ENCODE measurements around the gene FAM83F.
"Not testable (repeated sequence)": the region's sequence is repeated elsewhere in the genome, so short reads cannot be mapped to it uniquely, and the experiment has no call there.

Gene FAM83F

DNA sequence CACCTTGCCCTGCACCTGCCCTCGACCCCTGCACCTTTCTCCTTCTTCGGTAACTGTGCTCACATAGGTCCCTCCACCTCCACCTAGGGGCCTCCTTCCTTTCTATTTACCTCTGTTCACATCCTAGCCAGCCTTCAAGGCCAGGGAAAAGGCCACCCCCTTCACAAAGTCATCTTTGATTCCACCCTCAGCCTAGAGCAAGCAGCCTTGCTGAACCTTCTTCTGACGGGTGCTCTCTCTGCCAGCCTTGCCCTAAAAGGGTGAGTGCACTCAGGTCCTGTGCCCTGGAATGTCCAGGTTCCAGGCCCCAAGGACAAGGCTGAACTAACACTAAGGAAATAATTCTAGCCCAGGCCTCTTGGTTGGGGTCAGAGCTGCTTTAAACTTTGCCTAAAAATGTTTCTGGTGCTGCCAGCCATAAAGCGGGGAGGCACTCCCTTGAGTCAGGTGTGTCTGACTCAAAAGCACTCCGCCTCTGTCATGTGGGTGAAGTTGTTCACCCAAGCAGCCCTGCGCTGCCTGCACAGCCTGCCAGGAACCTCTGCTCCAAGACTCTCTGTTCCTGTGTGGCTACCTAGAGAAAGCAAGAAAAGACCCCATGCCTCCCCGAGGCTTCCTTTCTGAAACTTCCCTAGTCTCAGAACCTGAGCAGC, 9.2 kb upstream of the FAM83F start:
- TF ChIP-seq, protein P1, sequence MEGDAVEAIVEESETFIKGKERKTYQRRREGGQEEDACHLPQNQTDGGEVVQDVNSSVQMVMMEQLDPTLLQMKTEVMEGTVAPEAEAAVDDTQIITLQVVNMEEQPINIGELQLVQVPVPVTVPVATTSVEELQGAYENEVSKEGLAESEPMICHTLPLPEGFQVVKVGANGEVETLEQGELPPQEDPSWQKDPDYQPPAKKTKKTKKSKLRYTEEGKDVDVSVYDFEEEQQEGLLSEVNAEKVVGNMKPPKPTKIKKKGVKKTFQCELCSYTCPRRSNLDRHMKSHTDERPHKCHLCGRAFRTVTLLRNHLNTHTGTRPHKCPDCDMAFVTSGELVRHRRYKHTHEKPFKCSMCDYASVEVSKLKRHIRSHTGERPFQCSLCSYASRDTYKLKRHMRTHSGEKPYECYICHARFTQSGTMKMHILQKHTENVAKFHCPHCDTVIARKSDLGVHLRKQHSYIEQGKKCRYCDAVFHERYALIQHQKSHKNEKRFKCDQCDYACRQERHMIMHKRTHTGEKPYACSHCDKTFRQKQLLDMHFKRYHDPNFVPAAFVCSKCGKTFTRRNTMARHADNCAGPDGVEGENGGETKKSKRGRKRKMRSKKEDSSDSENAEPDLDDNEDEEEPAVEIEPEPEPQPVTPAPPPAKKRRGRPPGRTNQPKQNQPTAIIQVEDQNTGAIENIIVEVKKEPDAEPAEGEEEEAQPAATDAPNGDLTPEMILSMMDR (IDR thresholded peaks at IDR 0.05; ENCODE audit: extremely low read depth, insufficient read depth, missing control alignments) = no peak
- DNase-seq (ENCODE audit: low spot score) = no peak
- in situ Hi-C loops (cut with MboI; ENCODE audit: low pct_unique_long_range_greater_than_20kb, low sequenced_read_pairs, unreplicated experiment) = no loop called here

DNA sequence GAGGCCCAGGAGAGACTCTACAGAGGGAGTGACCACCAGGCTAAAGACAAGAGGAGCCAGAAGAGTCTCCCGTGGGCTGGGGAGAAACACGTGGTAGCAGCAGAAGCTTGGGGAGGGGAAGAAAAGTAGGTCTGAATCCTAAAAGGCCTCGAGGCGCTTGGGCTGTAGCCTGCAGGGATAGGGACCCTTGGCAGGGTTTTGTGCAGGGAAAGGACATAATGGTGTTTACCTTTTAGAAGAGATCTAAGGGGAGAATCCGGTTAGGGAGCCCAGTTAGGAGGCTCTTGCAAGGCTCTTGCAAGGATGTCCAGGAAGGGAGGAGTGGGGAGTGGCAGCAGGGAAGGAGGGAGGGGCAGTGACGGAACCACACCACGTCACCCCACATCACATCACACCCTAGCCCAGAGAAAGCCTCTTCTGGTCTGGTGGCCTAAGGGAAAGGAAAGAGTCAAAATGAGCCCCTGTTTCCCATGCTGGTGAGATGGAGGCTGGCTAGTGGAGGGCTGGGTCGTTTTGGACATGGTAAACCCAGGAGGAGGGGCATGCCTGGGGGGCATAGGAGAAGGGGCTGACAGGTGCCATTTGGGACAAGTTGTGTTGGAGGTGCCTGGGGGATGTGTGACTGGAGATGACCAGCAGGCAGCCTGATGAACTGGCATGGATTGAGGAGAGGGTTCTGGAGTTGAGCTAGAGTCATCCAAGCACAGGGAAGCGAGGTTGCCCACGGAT, 6.2 kb upstream of the FAM83F start:
- in situ Hi-C loops (cut with MboI; ENCODE audit: low pct_unique_long_range_greater_than_20kb, low sequenced_read_pairs, unreplicated experiment) = no loop called here
- TF ChIP-seq, protein P1 (IDR thresholded peaks at IDR 0.05; ENCODE audit: extremely low read depth, insufficient read depth, missing control alignments) = no peak
- DNase-seq (ENCODE audit: low spot score) = no peak

DNA sequence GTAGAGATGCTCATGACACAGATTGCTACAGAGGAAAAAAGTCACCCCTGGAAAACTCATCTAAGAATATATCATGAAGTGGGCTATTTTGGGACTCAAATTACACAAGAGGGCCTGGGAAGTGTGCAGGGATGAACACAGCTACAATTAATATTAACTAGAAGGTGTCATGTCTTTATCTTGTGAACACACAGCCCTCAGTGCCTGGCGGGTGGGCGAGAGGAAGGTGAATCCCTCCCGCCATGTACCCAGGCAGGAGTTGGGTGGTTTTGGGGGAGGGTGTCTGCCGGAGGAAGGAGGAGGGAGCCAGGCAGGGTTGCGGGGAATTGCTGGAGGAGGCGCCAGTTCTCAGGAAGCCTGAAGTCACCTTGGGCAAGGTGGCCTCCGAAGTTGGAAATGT, 5.1 kb upstream of the FAM83F start:
- no peak for DNase-seq (ENCODE audit: low spot score)
- in situ Hi-C loops (cut with MboI; ENCODE audit: low pct_unique_long_range_greater_than_20kb, low sequenced_read_pairs, unreplicated experiment) = no loop called here
- TF ChIP-seq, protein P1 (IDR thresholded peaks at IDR 0.05; ENCODE audit: extremely low read depth, insufficient read depth, missing control alignments) = no peak

DNA sequence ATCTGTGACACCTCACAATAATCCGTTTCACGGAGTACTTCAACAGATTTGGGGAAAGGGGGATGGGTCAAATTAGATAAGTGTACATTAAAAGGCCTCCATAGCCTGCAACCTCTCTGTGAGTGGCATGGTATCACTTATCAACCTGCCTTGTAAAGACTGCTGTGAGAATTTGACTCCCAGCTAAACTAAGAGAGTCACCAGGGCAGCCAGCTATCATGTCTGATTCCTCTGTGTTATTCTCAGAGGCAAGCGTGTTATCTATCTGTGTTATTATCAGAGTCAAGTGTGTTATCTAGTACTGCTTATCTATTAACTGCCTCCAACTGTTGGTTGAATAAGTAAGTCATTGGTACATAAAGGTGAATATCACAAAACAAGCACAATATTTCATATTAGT, 4.1 kb upstream of the FAM83F start:
- DNase-seq (ENCODE audit: low spot score) = no peak
- TF ChIP-seq, protein P1 (IDR thresholded peaks at IDR 0.05; ENCODE audit: extremely low read depth, insufficient read depth, missing control alignments) = no peak
- in situ Hi-C loops (cut with MboI; ENCODE audit: low pct_unique_long_range_greater_than_20kb, low sequenced_read_pairs, unreplicated experiment) = no loop called here

DNA sequence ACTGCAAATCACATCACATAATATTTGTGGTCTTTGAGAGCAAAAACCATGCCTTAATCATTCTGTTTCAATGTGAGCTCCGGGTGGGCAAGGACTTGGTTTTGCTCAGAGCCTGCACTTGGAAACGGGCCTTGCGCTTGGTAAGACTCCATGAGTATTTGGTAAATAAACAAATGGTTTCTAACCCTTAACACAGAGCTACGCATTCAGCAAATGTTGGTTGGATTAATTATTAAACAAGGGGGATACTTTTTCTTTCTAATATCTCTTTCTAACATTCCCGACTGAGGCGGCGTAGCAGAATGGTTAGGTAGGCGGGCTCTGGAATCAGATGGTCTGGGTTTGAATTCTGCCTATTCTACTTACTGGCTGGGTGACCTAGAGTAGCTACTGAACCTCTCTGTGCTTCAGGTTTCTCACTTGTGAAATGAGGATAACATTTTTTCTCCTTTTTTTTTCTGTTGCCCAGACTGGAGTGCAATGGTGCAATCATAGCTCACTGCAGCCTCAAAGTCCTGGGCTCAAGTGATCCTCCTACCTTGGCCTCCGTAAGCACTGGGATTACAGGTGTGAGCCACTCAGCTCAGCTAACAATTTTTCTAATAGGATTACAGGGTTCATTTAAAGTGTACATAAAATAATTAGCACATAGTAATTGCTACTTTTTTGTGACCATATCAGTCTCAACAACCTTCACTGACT, 3.4 kb upstream of the FAM83F start:
- DNase-seq (ENCODE audit: low spot score) = no peak
- TF ChIP-seq, protein P1 (IDR thresholded peaks at IDR 0.05; ENCODE audit: extremely low read depth, insufficient read depth, missing control alignments) = no peak
- in situ Hi-C loops (cut with MboI; ENCODE audit: low pct_unique_long_range_greater_than_20kb, low sequenced_read_pairs, unreplicated experiment) = no loop called here

DNA sequence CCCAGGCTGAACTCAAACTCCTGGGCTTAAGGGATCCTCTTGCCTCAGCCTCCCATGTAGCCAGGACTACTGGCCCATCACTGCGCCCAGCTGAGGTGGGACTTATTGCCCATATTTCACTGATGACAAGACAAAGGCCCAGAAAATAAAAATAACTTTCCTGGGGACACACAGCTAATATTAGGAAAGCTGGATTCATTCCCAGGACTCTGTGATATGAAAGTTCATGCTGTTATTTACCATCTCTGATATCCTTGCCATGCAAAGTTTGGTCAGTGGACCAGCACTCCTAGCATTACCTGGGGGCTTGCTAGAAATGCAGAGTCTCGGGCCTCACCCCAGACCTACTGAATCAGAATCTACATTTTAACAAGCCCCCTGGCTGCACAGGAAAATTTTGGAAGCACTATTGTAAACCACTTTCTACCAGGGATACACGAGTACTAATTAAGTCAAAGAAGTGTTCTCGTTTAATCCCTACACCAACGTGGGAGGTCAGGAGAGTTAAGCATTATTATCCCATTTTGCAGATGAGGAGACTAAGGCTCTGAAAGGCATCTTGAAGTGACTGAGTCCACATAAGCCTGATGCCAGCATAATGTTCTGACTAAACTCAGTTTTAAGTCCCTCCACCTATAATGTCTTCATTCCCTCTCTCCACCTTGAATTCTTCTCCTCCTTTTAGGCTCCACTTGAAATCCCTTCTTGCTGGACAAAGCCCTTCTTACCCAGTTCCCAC, 2.5 kb upstream of the FAM83F start:
- TF ChIP-seq, protein P1 (IDR thresholded peaks at IDR 0.05; ENCODE audit: extremely low read depth, insufficient read depth, missing control alignments) = no peak
- in situ Hi-C loops (cut with MboI; ENCODE audit: low pct_unique_long_range_greater_than_20kb, low sequenced_read_pairs, unreplicated experiment) = no loop called here

DNA sequence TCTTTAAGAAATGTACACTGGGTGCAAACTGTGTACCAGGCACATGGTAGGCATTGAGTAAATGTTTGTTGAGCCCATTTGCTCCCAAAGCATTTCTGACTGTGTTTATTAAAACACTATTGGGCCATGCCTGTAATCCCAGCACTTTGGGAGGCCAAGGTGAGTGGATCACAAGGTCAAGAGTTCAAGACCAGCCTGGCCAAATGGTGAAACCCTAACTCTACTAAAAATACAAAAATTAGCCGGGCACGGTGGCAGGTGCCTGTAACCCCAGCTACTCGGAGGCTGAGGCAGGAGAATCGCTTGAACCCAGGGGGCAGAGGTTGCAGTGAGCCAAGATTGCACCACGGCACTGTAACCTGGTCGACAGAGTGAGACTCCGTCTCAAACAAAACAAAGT, 1.9 kb upstream of the FAM83F start:
- DNase-seq (ENCODE audit: low spot score); in situ Hi-C loops (cut with MboI; ENCODE audit: low pct_unique_long_range_greater_than_20kb, low sequenced_read_pairs, unreplicated experiment): not testable (repeated sequence)

More for the DNA sequence above, 2.5 kb upstream of the FAM83F start:
- DNase-seq (ENCODE audit: low spot score) = no peak

Data from GM13977 (cell line).